Smooth muscle cell (in vitro differentiated cells): ENCODE results near the gene GABARAPL1. TPM values are rescaled to one million over a fixed set of nuclear protein-coding genes. Genes with fewer than 3 reads are reported as not detected.

Source experiments
- DNase-seq: peaks from one replicate; lab custom pipeline; 2025; ENCODE audit not compliant: unreplicated experiment; lab: John Stamatoyannopoulos, UW
- H2AFZ ChIP-seq: fragments of 200-600 bp; sonication (generic); 2 replicates; pipeline ENCODE4 v1.6.0; 2016; ENCODE audit warnings: antibody characterized with exemption, low read depth, mild to moderate bottlenecking
- H3F3A ChIP-seq: fragments of 200-600 bp; sonication (generic); 2 replicates; pipeline ENCODE4 v1.6.0; 2017; ENCODE audit warnings: antibody characterized with exemption, low read depth
- H3K27ac ChIP-seq: fragments of 200-600 bp; sonication (generic); 2 replicates; pipeline ENCODE4 v1.5.1; 2016; ENCODE audit warnings: low read depth, mild to moderate bottlenecking
- H3K27me3 ChIP-seq: fragments of 200-600 bp; sonication (generic); 2 replicates; pipeline ENCODE4 v1.6.1; 2016; ENCODE audit warnings: low read depth, mild to moderate bottlenecking
- H3K36me3 ChIP-seq: fragments of 200-600 bp; sonication (generic); 2 replicates; pipeline ENCODE4 v1.5.1; 2016; ENCODE audit warnings: low read depth
- H3K4me1 ChIP-seq: fragments of 200-600 bp; sonication (generic); 2 replicates; pipeline ENCODE4 v1.5.1; 2016; ENCODE audit warnings: low read depth
- H3K4me2 ChIP-seq: fragments of 200-600 bp; sonication (generic); 2 replicates; pipeline ENCODE4 v1.6.0; 2016; ENCODE audit warnings: mild to moderate bottlenecking
- H3K4me3 ChIP-seq: fragments of 200-600 bp; sonication (generic); 2 replicates; pipeline ENCODE4 v1.5.1; 2016; ENCODE audit warnings: mild to moderate bottlenecking
- H3K79me2 ChIP-seq: fragments of 200-600 bp; sonication (generic); 2 replicates; pipeline ENCODE4 v1.6.0; 2016; ENCODE audit warnings: low read depth, mild to moderate bottlenecking
- H3K9ac ChIP-seq: fragments of 200-600 bp; sonication (generic); 2 replicates; pipeline ENCODE4 v1.6.0; 2016; ENCODE audit warnings: low read depth
- H3K9me3 ChIP-seq: fragments of 200-600 bp; sonication (generic); replicated peaks from 2 replicates; pipeline ENCODE4 v1.5.1; 2016; ENCODE audit warnings: low read depth
- H4K20me1 ChIP-seq: fragments of 200-600 bp; sonication (generic); 2 replicates; pipeline ENCODE4 v1.6.0; 2016; ENCODE audit warnings: low read depth
- CTCF ChIP-seq: fragments of 200-600 bp; sonication (generic); IDR thresholded peaks from 2 replicates; pipeline ENCODE4 v1.5.1; 2017; ENCODE audit warnings: borderline replicate concordance, mild to moderate bottlenecking, antibody characterized with exemption; ENCODE audit not compliant: insufficient read depth, poor library complexity, severe bottlenecking
- WGBS: methylation state at CpG from one replicate; pipeline ENCODE4 v1.1.7; 2016; ENCODE audit warnings: low lambda C conversion rate; 5-methylcytosine and 5-hydroxymethylcytosine counted together
- polyA plus RNA-seq: library from polyadenylated mRNA; unstranded; fragments of >200 nt; fragmentation: Nextera tagmentation; extraction: Ambion mirVana; gene quantifications from 2 replicates; pipeline ENCODE4 v1.2.1, GENCODE V29; 2016
- total RNA-seq: library from RNA; depleted of rRNA; stranded (reverse); fragments of >200 nt; gene quantifications from 2 replicates; pipeline ENCODE4 v1.2.3, GENCODE V29; 2014

Gene GABARAPL1
- total and polyA plus RNA-seq, 2 experiments from 2014 or later, result 83.4 to 90.0 TPM

- Histone ChIP-seq H3K4me1 (peaks cover 3% of the 10 kb centered on the region), H3K79me2 (no peaks in the 10 kb centered on the region), H4K20me1 (no peaks in the 10 kb centered on the region), H2AFZ (peak overlapping the region; percentile 63), H3K9me3 (no peaks in the 10 kb centered on the region), H3K27ac (peak overlapping the region; percentile 26), H3F3A (no peaks in the 10 kb centered on the region), H3K27me3 (no peaks in the 10 kb centered on the region), H3K4me2 (peak overlapping the region; percentile 76), H3K4me3 (no peak overlapping the region), H3K9ac (no peak overlapping the region), H3K36me3 (no peaks in the 10 kb centered on the region)
- no peak for TF ChIP-seq CTCF
- DNase-seq, result no peak
- 47% methylated on average over 3 of the region's 3 CpGs for WGBS
These were observed 43.6 kb upstream of the GABARAPL1 start for GRCh38 chr12:10169104-10169503.

- no peak for DNase-seq
- H3K4me2 ChIP-seq, result peak overlapping the region; percentile 9
These were observed 42.5 kb upstream of the GABARAPL1 start for GRCh38 chr12:10170216-10170615.

GRCh38 chr12:10171973-10172728, 40.5 kb upstream of the GABARAPL1 start, which contains the start of gene OLR1:
TSS of gene OLR1 (minus strand) at chr12:10172132. CDS start at chr12:10172077, 55 bp downstream.
- no peak for TF ChIP-seq CTCF
- no peak within 1 kb of the TSS for H3K27ac ChIP-seq
- no peak within 1 kb of the TSS for H3K4me3 ChIP-seq
- no peak within 1 kb of the TSS for H2AFZ ChIP-seq
- H3F3A ChIP-seq, result no peaks in the 10 kb centered on the region
- no peak for DNase-seq
- no peaks in the 10 kb centered on the region for H3K36me3 ChIP-seq
- 54% methylated on average over 7 of the region's 7 CpGs for WGBS
- peaks cover 3% of the 10 kb centered on the region for H3K4me1 ChIP-seq
- peak within 1 kb of the TSS; percentile 34 for H3K4me2 ChIP-seq
- no peaks in the 10 kb centered on the region for H3K79me2 ChIP-seq
- H3K9me3 ChIP-seq, result no peaks in the 10 kb centered on the region
- no peak within 1 kb of the TSS for H3K9ac ChIP-seq
- H4K20me1 ChIP-seq, result no peaks in the 10 kb centered on the region
- no peaks in the 10 kb centered on the region for H3K27me3 ChIP-seq

More at GRCh38 chr12:10170216-10170615, 42.5 kb upstream of the GABARAPL1 start:
- no peaks in the 10 kb centered on the region for H3K27me3 ChIP-seq
- no peaks in the 10 kb centered on the region for H3K36me3 ChIP-seq
- TF ChIP-seq CTCF, result no peak
- peaks cover 3% of the 10 kb centered on the region for H3K4me1 ChIP-seq
- H3K4me3 ChIP-seq, result no peak overlapping the region
- WGBS, result 86% methylated on average over 5 of the region's 5 CpGs
- no peak overlapping the region for H3K9ac ChIP-seq
- no peaks in the 10 kb centered on the region for H3F3A ChIP-seq
- no peaks in the 10 kb centered on the region for H3K9me3 ChIP-seq
- no peak overlapping the region for H3K27ac ChIP-seq
- no peak overlapping the region for H2AFZ ChIP-seq
- no peaks in the 10 kb centered on the region for H3K79me2 ChIP-seq
- H4K20me1 ChIP-seq, result no peaks in the 10 kb centered on the region
